Measurements from ENCODE around the gene EFNA3.

DNA sequence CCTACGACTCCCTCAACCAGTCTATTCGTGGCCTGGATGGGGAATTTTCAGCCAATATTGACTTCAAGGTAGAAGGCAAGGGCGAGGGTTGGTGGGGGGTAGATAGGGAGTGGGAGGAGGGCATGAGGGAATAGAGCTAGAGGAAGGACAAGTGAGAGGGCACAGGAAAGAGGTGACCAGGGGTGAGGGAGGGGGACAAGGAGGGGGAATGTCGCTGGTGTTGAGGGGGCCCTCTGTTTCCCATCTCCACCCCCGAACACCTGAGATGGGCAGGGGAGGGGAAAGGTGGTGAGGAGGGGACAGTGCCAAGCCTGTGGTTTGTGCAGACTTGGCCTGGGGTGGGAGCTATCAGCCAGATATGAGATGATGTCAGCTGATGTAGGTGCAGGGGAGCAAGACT lies 35.8 kb upstream of the EFNA3 start:
- no peak for TF ChIP-seq CTCF (IDR thresholded peaks at IDR 0.05)
- no peak for TF ChIP-seq POLR2A (IDR thresholded peaks at IDR 0.05)
